Loucy (cell line): ENCODE measurements around the gene IP6K3.

Experiments
- EZH2phosphoT487 ChIP-seq: fragments of 200-600 bp; IDR thresholded peaks from 2 replicates; pipeline ENCODE4 v1.6.1; 2018; ENCODE audit warnings: antibody characterized with exemption, mild to moderate bottlenecking, moderate library complexity, borderline replicate concordance
- TF ChIP-seq, protein P1 (sequence below): fragments of 200-600 bp; sonication (generic); conservative IDR thresholded peaks from 2 replicates; pipeline ENCODE4 v1.5.1; 2014; ENCODE audit warnings: mild to moderate bottlenecking, antibody characterized with exemption, low read length

DNA sequence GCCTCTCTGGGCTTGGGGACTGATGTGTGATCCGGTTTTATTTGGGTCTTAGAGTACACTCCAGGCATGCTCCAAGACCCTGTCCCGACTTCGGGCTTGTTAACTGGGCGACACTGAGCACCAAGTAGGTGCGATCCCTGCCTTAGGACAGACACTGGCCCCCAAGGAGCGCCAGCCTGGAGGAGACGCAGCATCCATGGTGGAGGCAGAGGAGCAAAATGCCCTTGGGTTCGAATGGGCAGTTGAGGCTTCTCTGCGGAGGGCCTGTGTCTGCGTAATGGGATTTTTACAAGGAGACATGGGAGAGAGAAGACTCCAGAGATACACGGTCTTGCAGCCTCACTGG is 42.8 kb upstream of the IP6K3 start:
- TF ChIP-seq, protein P1, sequence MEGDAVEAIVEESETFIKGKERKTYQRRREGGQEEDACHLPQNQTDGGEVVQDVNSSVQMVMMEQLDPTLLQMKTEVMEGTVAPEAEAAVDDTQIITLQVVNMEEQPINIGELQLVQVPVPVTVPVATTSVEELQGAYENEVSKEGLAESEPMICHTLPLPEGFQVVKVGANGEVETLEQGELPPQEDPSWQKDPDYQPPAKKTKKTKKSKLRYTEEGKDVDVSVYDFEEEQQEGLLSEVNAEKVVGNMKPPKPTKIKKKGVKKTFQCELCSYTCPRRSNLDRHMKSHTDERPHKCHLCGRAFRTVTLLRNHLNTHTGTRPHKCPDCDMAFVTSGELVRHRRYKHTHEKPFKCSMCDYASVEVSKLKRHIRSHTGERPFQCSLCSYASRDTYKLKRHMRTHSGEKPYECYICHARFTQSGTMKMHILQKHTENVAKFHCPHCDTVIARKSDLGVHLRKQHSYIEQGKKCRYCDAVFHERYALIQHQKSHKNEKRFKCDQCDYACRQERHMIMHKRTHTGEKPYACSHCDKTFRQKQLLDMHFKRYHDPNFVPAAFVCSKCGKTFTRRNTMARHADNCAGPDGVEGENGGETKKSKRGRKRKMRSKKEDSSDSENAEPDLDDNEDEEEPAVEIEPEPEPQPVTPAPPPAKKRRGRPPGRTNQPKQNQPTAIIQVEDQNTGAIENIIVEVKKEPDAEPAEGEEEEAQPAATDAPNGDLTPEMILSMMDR = no peak
- TF ChIP-seq EZH2phosphoT487 = no peak
